GM18526 (cell line): ENCODE data around the gene UBE2R2.

Experiments
- POLR2A ChIP-seq: IDR thresholded peaks from 3 replicates; pipeline ENCODE4 v1.6.1; 2011; ENCODE audit not compliant: insufficient read length; ENCODE audit errors: extremely low read depth

UBE2R2 gene

GRCh38 chr9:33946779-33947535 is 130.0 kb downstream of the UBE2R2 start:
- no peak for TF ChIP-seq POLR2A

GRCh38 chr9:33950371-33950770 is 133.4 kb downstream of the UBE2R2 start:
- no peak for TF ChIP-seq POLR2A

GRCh38 chr9:33952066-33952465 is 135.1 kb downstream of the UBE2R2 start:
- TF ChIP-seq POLR2A, result no peak

GRCh38 chr9:33956544-33956943 is 139.6 kb downstream of the UBE2R2 start:
- no peak for TF ChIP-seq POLR2A

GRCh38 chr9:33959725-33960124 is 142.8 kb downstream of the UBE2R2 start:
- no peak for TF ChIP-seq POLR2A

GRCh38 chr9:33964086-33964768 is 147.3 kb downstream of the UBE2R2 start:
- TF ChIP-seq POLR2A, result no peak
